Stimulated activated CD8-positive, alpha-beta memory T cell treated with anti-CD3 and anti-CD28 coated beads, Interleukin-2, amount 100 ng/mL, for 48 hours (primary cell): ENCODE results near the gene LENG8.
A peak's percentile ranks its signal among the peaks of the same experiment; 100 is the strongest.
"Not testable (repeated sequence)": the region's sequence is repeated elsewhere in the genome, so short reads cannot be mapped to it uniquely, and the experiment has no call there.

Experiments
- DNase-seq, 2 donors: peaks; one replicate each; pipeline ENCODE4 v3.0.0-alpha.2; 2020; ENCODE audit warnings: low read depth in 2 of 2

Gene LENG8

GRCh38 chr19:54460230-54461005, 11.4 kb downstream of the LENG8 start:
- DNase-seq = no peak

DNA sequence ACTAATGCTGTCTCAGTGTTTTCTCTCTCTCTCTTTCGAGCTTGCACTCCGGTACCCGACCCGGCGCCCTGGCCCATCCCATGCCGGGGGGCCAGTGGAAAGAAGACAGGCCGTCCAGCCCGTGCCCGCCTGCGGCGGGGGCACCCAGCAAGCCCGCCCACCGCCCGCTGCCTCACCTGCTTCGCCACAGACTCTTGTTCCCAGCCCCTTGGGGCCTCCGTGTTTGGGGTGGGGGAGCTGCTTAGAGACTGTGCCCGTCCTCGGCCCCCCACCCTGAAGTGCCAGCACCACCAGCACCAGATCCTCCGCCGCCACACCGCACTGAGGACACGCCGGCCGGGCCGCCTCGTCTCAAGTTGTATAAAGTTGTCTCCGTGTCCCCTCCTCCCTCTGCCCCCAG, 12.2 kb downstream of the LENG8 start:
- DNase-seq = no peak

DNA sequence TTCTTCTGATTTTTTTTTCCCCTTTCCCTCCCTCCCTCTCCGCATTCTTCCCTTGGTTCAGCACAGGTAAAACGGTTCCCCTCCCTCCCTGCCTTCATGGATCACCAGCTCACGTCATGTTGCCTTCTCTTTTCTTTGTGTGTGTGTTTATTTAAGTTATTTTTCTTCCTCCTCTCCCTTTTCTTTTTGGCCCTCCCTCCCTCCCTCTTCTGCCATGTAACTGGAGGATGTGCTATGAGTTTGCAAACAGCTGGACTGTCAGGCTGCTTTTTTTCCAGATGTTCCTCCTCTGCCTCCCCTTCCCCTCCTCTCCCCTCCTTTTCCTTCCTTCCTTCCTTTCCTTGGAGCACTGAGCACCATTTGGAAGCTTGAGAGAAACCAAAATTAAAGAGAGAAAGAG, 12.6 kb downstream of the LENG8 start:
- no peak for DNase-seq

- no peak for DNase-seq
These were observed 13.2 kb downstream of the LENG8 start for GRCh38 chr19:54462047-54462654.

GRCh38 chr19:54462655-54463530, 13.9 kb downstream of the LENG8 start:
- peak; percentile 37 to 48 for DNase-seq

GRCh38 chr19:54463531-54464043, 14.6 kb downstream of the LENG8 start, which contains the start of gene LENG9:
TSS of gene LENG9 (minus strand) at chr19:54463778. CDS start at chr19:54463526, 252 bp downstream.
- DNase-seq = peak; percentile 94 to 96

- peak; percentile 68 to 92 for DNase-seq
These were observed 15.1 kb downstream of the LENG8 start for GRCh38 chr19:54464044-54464629.

DNA sequence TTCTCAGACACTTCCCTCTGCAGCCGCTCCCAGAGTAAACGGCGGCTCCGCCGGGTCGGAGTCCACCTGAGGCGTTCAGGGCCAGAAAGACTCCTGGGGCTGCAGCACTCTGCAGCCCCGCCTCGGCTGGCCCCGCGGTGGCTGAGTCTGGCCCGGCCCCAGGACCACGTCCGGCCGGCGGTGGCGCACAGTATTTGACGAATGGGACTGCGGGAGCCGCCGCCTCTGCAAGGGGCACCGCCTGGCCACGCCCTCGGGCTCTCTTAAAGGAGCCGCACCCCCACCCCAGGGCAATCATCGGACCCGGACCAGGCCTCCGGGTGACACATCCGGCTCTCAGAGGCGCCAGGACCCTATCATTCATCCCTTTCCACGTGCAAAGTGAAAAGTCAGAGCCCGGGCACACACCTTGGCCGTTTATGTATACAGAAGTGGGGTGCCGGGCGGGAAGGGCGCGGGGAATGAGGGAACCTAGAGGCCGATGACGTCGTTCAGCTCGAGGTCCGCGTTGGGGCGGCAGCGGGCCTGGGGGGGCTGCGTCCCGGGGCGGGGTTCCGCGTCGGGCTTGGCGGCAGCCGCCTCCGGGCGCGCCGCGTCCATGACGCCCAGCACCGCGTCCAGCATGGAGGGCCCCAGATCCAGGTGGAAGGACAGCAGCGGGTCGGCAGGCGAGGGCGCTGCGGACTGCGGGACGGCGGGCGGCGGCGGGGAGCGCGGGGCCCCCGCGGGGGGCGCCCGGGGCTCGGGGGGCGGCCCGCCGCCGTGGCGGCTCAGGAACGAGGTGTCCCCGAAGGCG, 15.8 kb downstream of the LENG8 start:
- peak; percentile 77 to 81 for DNase-seq

GRCh38 chr19:54465426-54466109, 16.6 kb downstream of the LENG8 start:
- DNase-seq = no peak

DNA sequence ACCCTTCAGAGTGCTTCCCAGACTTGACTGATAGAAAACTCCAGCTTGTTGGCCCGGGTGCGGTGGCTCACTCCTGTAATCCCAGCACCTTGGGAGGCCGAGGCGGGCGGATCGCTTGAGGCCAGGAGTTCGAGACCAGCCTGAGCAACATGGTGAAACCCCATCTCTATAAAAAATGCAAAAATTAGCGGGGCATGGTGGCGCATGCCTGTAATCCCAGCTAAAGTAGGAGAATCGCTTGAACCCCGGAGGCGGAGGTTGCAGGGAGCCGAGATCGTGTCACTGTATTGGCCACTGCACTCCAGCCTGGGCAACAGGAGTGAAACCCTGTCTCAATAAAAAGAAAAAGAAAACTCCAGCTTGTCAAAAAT, 17.1 kb downstream of the LENG8 start:
- not testable (repeated sequence) for DNase-seq

DNA sequence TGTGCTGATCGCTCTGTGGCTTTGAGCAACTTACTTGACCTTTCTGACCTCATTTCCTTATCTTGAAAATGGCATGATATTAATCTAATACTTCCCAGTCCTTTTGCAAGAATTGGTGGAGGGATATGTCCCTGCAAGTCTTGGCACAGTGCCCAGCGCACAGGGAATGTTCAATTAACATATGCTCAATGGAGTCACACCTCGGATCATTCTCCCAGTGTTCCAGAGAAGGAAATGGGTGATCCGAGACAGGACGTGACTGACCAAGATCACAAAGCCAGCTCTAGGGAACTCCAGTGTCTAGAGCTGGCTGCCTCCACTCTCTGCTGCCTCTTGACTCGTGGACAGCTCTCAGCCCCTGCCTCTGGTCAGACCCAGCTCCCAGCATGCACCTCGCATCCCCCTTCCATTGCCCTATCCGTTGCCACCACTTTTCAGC, 20.5 kb downstream of the LENG8 start:
- DNase-seq = no peak

- DNase-seq = no peak
These were observed 21.4 kb downstream of the LENG8 start for GRCh38 chr19:54470276-54470887.

- no peak for DNase-seq
These were observed 22.2 kb downstream of the LENG8 start for GRCh38 chr19:54470991-54471782.

DNA sequence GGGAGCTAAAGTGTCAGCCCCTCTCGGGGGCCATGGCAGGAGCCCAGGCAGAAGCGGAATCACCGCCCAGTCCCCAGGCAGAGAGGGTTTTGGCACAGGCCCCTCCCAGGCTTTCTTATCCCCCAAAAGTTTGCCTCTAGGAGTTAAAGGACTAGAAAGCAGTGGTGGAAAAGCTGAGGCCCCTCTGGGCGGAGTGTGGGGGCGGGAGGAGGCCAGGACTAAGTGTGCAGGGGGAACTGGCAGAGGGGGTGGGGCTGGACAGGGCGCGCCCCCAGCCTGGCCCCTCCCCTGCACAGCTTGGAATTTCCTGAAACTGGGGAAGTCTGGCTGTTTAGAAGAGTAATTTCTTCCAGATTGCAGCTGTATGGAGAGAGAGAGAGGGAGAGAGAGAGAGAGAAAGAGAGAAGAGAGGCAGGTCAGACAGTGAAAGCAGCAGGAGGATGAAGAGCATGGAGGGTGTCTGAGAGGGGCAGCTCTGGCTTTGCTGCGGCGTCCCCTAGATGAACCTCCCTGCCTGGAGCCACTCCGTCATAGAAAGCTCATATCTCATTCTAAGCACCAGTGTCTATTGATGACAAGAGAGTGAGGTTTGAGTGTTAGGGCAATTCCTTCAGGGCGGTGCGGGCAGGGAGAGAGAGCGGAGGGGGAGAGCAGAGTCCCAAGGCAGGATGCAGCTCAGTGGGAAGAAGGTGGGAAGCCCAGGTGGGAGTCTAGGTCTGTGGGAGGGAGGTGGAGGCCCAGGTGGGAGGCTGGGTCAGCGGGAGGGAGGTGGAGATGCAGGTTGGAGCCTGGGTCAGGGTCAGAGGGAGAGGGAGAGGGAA, 24.3 kb downstream of the LENG8 start, which contains the start of gene CDC42EP5:
Gene CDC42EP5 (minus strand): TSS at position 226 of the 821 bp plus-strand sequence. CDS start 7,749 bp downstream, outside the sequence.
- no peak for DNase-seq

DNA sequence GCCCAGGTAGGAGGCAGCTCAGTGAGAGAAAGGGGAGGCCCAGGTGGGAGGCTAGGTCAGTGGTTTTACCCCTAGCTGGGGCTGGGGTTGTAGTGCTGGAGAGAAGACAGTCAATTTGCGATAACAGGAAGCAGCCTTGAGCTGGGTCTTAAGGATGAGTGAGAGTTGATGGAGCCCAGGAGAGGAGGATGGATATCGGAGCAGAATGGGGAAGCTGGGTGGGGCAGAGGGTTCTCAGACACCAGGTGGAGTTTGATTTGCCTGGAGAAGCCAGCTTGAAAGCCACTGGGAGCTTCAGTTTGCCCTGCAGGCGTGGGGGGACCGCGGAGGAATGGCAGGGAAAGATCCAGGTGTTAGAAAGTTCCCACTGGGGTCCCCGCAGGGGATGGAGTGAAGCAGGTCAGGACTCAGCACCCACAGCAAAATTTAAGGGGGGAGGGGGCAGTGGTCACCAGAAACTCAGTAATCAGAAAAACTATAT, 24.9 kb downstream of the LENG8 start:
- DNase-seq = no peak

DNA sequence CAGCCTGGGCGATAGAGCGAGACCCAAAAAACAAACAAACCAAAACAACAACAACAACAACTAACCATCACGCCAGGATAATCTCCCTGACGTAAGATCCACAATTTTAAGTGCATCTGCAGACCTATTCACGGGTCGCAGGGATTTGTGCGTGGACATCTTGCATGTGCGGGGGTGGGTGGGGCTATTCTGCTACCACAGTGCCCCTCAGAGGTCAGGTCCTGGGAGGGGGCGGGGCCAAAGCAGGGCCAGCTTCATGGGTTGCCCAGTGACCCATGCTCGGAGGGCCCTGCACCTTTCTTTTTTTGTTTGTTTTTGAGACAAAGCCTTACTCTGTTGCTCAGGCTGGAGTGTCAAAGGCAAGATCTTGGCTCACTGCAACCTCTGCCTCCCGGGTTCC, 26.7 kb downstream of the LENG8 start:
- no peak for DNase-seq

DNA sequence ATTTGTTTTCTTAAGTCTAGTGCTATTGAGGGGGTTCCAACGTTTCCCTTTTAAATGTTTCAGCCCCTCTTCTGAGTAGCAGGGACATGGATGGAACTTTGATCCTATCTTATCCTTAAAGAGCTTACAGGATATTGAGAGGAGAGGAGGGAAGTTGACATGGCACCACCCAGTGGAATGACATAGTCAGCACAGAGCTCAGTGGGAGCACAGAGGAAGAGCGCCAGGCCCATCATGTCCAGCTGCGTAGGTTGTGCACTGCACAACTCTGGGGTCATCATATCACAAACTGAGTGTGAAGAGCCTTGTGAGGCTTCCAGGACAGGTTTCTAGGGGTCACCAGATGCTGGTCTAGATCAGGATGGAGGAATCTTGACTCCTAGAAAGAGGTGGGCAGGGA, 28.7 kb downstream of the LENG8 start:
- DNase-seq = no peak
